Measurements from ENCODE around the gene FRY.

GRCh38 chr13:32135655-32136054 is 104.1 kb downstream of the FRY start:
- no peak for TF ChIP-seq CTCF (IDR thresholded peaks at IDR 0.05; ENCODE audit: insufficient read depth, low read length)
- TF ChIP-seq REST (IDR thresholded peaks at IDR 0.05; ENCODE audit: insufficient replicate concordance, low read depth), result no peak
- TF ChIP-seq POLR2AphosphoS5 (IDR thresholded peaks at IDR 0.05; ENCODE audit: low read depth), result no peak
- TF ChIP-seq SPI1 (IDR thresholded peaks at IDR 0.05; ENCODE audit: borderline replicate concordance, low read depth), result no peak
- no peak for TF ChIP-seq GABPA (IDR thresholded peaks at IDR 0.05; ENCODE audit: low read depth)

Data from HL-60 (cell line).